BJ (cell line): Measurements from ENCODE around the gene LGR5. TPM values are rescaled to one million over a fixed set of nuclear protein-coding genes. Genes with fewer than 3 reads are reported as not detected.
"Not testable (repeated sequence)": the region's sequence is repeated elsewhere in the genome, so short reads cannot be mapped to it uniquely, and the experiment has no call there.

Source experiments
- CTCF ChIA-PET: fragments of 350-600 bp; formaldehyde crosslinking; extraction: SDS; loops from one replicate; lab custom pipeline; 2021; ENCODE audit warnings: antibody characterized with exemption, inconsistent platforms; lab: Yijun Ruan, JAX
- POLR2A ChIA-PET: fragments of 300-600 bp; sonication (Branson Sonifier 250); formaldehyde crosslinking; extraction: SDS; loops from one replicate; lab custom pipeline; 2021; ENCODE audit warnings: antibody characterized with exemption; lab: Charles Lee
- DNase-seq: peaks from one replicate; pipeline ENCODE4 v3.0.0-alpha.2; 2011; ENCODE audit warnings: low read depth
- H3K27me3 ChIP-seq: 2 replicates; pipeline ENCODE4 v1.6.0; 2011; ENCODE audit warnings: low read length; ENCODE audit not compliant: control insufficient read depth, insufficient read depth
- H3K36me3 ChIP-seq: 2 replicates; pipeline ENCODE4 v1.5.1; 2011; ENCODE audit warnings: low read length; ENCODE audit not compliant: control insufficient read depth, insufficient read depth
- H3K4me3 ChIP-seq: 2 replicates; pipeline ENCODE4 v1.5.1; 2011; ENCODE audit warnings: low read depth, mild to moderate bottlenecking, control low read depth, low read length
- CTCF ChIP-seq: IDR thresholded peaks from 2 replicates; pipeline ENCODE4 v1.5.1; 2011; ENCODE audit warnings: low read depth, mild to moderate bottlenecking, control low read depth, inconsistent platforms, low read length, moderate library complexity; ENCODE audit not compliant: insufficient read depth
- polyA plus RNA-seq: library from polyadenylated mRNA; depleted of rRNA; stranded (reverse); fragments of >200 nt; gene quantifications from 2 replicates; pipeline ENCODE4 v1.2.3, GENCODE V29; 2011

Gene LGR5
- polyA plus RNA-seq, 1 experiment: 0.23 TPM

GRCh38 chr12:71546322-71546861, 106.8 kb downstream of the LGR5 start:
- CTCF ChIA-PET: no interaction called here

GRCh38 chr12:71548893-71549292, 109.3 kb downstream of the LGR5 start:
- ChIA-PET POLR2A (no interaction called here), CTCF (interaction anchor here (0.8 to 6.1 kb wide), 2 partner anchors 9 to 133 kb away, joined by 3 to 65 read pairs; no protein-coding TSS in a partner anchor)
- no peak for TF ChIP-seq CTCF
- Histone ChIP-seq H3K27me3 (no peaks in the 10 kb centered on the region; the same call in 1 of the 2 replicates), H3K36me3 (no peaks in the 10 kb centered on the region), H3K4me3 (no peak overlapping the region)
- DNase-seq: no peak

More at GRCh38 chr12:71546322-71546861, 106.8 kb downstream of the LGR5 start:
- no peak for TF ChIP-seq CTCF
- DNase-seq: no peak
- H3K27me3 ChIP-seq: peaks cover 3% of the 10 kb centered on the region; the same call in 1 of the 2 replicates
- no peaks in the 10 kb centered on the region for H3K36me3 ChIP-seq
- H3K4me3 ChIP-seq: no peak overlapping the region
- POLR2A ChIA-PET: no interaction called here

GRCh38 chr12:71551529-71551928, 111.9 kb downstream of the LGR5 start:
- Histone ChIP-seq H3K27me3 (no peaks in the 10 kb centered on the region; the same call in 1 of the 2 replicates), H3K4me3 (no peak overlapping the region), H3K36me3 (no peaks in the 10 kb centered on the region)
- TF ChIP-seq CTCF: peak; percentile 41; the same call in 1 of the 2 replicates
- no peak for DNase-seq
- ChIA-PET CTCF (interaction anchor here (0.8 to 6.1 kb wide), 11 partner anchors 10 to 195 kb away, joined by 3 to 65 read pairs (median 4); no protein-coding TSS in a partner anchor), POLR2A (no interaction called here)

- CTCF ChIA-PET: interaction anchor here (1.2 to 6.1 kb wide), 4 partner anchors 68 to 160 kb away, joined by 3 to 65 read pairs (median 6); no protein-coding TSS in a partner anchor
- Histone ChIP-seq H3K27me3 (no peaks in the 10 kb centered on the region; the same call in 1 of the 2 replicates), H3K36me3 (no peaks in the 10 kb centered on the region), H3K4me3 (no peak overlapping the region)
- DNase-seq: no peak
- TF ChIP-seq CTCF: no peak
- POLR2A ChIA-PET: no interaction called here
Observed at GRCh38 chr12:71552728-71553501, 113.3 kb downstream of the LGR5 start.

GRCh38 chr12:71555191-71555590, 115.6 kb downstream of the LGR5 start:
- no peak for TF ChIP-seq CTCF
- Histone ChIP-seq H3K27me3 (no peaks in the 10 kb centered on the region; the same call in 1 of the 2 replicates), H3K36me3 (no peaks in the 10 kb centered on the region), H3K4me3 (no peak overlapping the region)
- CTCF ChIA-PET: no interaction called here
- no peak for DNase-seq
- POLR2A ChIA-PET: no interaction called here

- POLR2A ChIA-PET, H3K27me3 ChIP-seq, DNase-seq, H3K4me3 ChIP-seq, H3K36me3 ChIP-seq: not testable (repeated sequence)
- CTCF ChIA-PET: interaction anchor here (1.3 kb wide), 1 partner anchor 10 kb away, joined by 3 read pairs; no protein-coding TSS in a partner anchor
Observed at GRCh38 chr12:71555789-71556188, 116.2 kb downstream of the LGR5 start.
